Esophagus squamous epithelium (tissue), 5 donors: ENCODE results near the gene PNPO. TPM values are rescaled to one million over a fixed set of nuclear protein-coding genes. Genes with fewer than 3 reads are reported as not detected.
"Not testable (repeated sequence)": the region's sequence is repeated elsewhere in the genome, so short reads cannot be mapped to it uniquely, and the experiment has no call there.

ENCODE experiments used
- DNase-seq: peaks from one replicate; lab custom pipeline; 2025; lab: John Stamatoyannopoulos, UW
- H3K27ac ChIP-seq, 4 donors: fragments of 200-600 bp; sonication (generic); one replicate each; pipeline ENCODE4 v1.5.1; 2016 to 2019; ENCODE audit warnings: mild to moderate bottlenecking in 1 of 4
- H3K27me3 ChIP-seq, 4 donors: fragments of 200-600 bp; sonication (generic); 1 replicate in 3 of 4; 2 replicates in 1 of 4; pipeline versions ENCODE4 v1.5.1 to v1.6.0; 2017 to 2021; ENCODE audit warnings: antibody characterized with exemption in 1 of 4
- H3K36me3 ChIP-seq, 3 donors: fragments of 200-600 bp; sonication (generic); one replicate each; pipeline ENCODE4 v1.5.1; 2016 to 2019
- H3K4me1 ChIP-seq, 3 donors: fragments of 200-600 bp; sonication (generic); one replicate each; pipeline ENCODE4 v1.5.1; 2017 to 2019
- H3K4me3 ChIP-seq, 4 donors: fragments of 200-600 bp; sonication (generic); 1 replicate in 3 of 4; 2 replicates in 1 of 4; pipeline ENCODE4 v1.5.1; 2016 to 2019; ENCODE audit warnings: mild to moderate bottlenecking in 2 of 4, moderate library complexity in 1 of 4
- H3K9me3 ChIP-seq, 3 donors: fragments of 200-600 bp; sonication (generic); one replicate each; pipeline ENCODE4 v1.5.1; 2016 to 2019
- POLR2A ChIP-seq, 4 donors: fragments of 450-650 bp; IDR thresholded peaks; one replicate each; pipeline ENCODE4 v1.6.1; 2017; ENCODE audit warnings: antibody characterized with exemption in 4 of 4, mild to moderate bottlenecking in 4 of 4, moderate library complexity in 3 of 4
- WGBS, 2 donors: methylation state at CpG; one replicate each; pipeline ENCODE4 v1.1.5; 2018; 5-methylcytosine and 5-hydroxymethylcytosine counted together
- intact Hi-C: fragments of 100-400 bp; cut with DNase I; formaldehyde crosslinking; loops from one replicate; pipeline ENCODE4 v1.15.0; 2022
- total RNA-seq, 4 donors: library from RNA; depleted of rRNA; stranded (reverse); fragments of >200 nt; gene quantifications; one replicate each; pipeline ENCODE4 v1.1.0, GENCODE V29; 2016
- TF ChIP-seq, protein P1 (sequence below), 6 experiments: fragments of 450-650 bp in 4 of 6; fragments of 200-600 bp in 2 of 6; sonication (generic) in 2 of 6; IDR thresholded peaks; one replicate each; pipeline ENCODE4 v1.5.1; 2016 to 2019; ENCODE audit warnings: antibody characterized with exemption in 6 of 6, mild to moderate bottlenecking in 4 of 6, moderate library complexity in 4 of 6
- donor health status: DM: yes; HTN: yes; CAD: no.

The PNPO gene
- total RNA-seq, 4 donors from 2014 or later = 25.6 to 38.6 (median 34.2) TPM

DNA sequence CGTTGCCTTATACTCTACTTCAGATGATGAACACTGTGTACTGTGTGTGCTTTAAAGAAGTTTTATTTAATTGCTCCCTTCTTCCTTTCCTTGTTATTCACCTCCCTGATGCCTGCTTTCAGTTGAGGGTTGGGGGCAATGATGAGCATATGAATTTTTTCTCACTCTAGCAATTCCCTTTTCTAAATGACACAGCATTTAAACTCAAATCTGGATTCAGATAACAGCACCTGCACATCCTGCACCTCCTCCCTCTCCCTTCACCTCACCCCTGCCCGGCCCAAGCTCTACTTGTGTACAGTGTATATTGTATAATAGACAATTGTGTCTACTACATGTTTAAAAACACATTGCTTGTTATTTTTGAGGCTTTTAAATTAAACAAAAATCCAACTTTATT is 13.0 kb upstream of the PNPO start:
- H3K27ac ChIP-seq = no peak overlapping the region
- no peaks in the 10 kb centered on the region for H3K4me1 ChIP-seq
- no peak for TF ChIP-seq POLR2A (IDR thresholded peaks at IDR 0.05)
- TF ChIP-seq, protein P1, sequence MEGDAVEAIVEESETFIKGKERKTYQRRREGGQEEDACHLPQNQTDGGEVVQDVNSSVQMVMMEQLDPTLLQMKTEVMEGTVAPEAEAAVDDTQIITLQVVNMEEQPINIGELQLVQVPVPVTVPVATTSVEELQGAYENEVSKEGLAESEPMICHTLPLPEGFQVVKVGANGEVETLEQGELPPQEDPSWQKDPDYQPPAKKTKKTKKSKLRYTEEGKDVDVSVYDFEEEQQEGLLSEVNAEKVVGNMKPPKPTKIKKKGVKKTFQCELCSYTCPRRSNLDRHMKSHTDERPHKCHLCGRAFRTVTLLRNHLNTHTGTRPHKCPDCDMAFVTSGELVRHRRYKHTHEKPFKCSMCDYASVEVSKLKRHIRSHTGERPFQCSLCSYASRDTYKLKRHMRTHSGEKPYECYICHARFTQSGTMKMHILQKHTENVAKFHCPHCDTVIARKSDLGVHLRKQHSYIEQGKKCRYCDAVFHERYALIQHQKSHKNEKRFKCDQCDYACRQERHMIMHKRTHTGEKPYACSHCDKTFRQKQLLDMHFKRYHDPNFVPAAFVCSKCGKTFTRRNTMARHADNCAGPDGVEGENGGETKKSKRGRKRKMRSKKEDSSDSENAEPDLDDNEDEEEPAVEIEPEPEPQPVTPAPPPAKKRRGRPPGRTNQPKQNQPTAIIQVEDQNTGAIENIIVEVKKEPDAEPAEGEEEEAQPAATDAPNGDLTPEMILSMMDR (IDR thresholded peaks at IDR 0.05) = no peak
- WGBS, 2 donors = 64 to 74% methylated on average over 2 of the region's 2 CpGs
- H3K9me3 ChIP-seq = no peaks in the 10 kb centered on the region
- no peaks in the 10 kb centered on the region for H3K27me3 ChIP-seq
- H3K36me3 ChIP-seq = peaks cover 9 to 73% (median 16%) of the 10 kb centered on the region in 3 donors
- H3K4me3 ChIP-seq = no peak overlapping the region
- intact Hi-C loops = no loop called here
- DNase-seq = no peak

DNA sequence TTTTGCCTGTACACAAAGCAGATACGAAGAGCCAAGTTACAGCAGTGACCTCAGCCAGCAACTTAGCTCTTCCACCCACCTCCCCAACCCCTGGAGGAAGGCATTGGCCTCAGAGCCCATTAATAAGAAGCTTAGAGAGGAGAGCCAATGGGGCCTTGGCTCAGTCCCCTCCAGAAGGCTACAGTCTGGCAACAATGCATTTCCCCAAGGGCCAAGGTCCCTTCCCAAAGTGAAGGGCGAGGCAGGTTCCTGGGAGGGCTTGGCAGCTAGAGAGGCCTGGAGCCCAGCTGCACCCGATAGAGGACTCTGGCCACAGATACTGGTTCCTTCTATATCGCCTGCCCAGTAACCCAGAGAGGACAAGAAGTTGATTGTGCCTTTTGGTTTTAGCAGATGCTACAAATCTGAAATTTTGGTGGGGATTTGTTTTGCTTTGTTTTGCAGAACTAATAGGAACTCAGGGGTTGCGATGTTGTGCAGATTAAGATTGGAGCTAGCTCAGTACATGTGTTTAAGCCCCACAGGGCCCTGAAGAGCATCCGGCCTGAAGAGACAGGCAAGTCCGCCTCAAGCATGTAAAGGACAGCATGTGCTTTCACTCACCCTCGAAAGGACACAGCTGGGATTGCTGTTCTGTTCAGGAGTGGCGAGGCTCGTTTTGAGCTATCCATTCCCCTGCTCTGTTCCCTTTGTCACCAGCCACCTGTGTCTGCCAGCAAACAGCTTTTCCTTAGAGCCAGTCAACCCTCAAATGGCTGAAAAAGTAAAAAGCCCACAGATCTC is 12.0 kb upstream of the PNPO start:
- 76% methylated on average over 8 of the region's 10 CpGs for WGBS, 2 donors
- Histone ChIP-seq H3K4me1 (no peaks in the 10 kb centered on the region), H3K27me3 (no peaks in the 10 kb centered on the region), H3K36me3 (peaks cover 9 to 63% (median 14%) of the 10 kb centered on the region in 3 donors), H3K4me3 (no peak overlapping the region), H3K9me3 (no peaks in the 10 kb centered on the region), H3K27ac (no peak overlapping the region)
- TF ChIP-seq, protein P1 (IDR thresholded peaks at IDR 0.05) = no peak
- TF ChIP-seq POLR2A (IDR thresholded peaks at IDR 0.05) = no peak
- no peak for DNase-seq
- intact Hi-C loops = no loop called here

DNA sequence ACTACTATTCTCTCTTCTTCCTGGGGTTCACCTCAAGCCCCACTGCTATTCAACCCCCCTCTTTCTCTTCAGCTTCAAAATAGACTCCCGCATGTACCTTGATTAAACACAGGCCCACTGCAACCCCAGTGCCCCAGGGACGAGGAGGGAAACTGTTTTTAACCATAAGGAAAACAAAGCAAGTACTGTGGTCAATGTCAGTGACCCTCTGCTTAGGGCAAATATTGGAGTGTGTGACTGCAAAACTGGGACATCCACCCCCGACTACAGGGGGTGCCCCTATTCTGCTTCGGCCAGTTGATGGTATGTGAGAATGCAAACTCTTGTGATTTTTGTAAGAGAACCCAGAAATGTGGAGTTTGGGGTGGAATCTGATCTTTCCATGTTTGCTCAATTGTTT is 9.5 kb upstream of the PNPO start:
- 74 to 77% methylated on average over 3 to 4 of the region's 4 CpGs for WGBS, 2 donors
- intact Hi-C loops = no loop called here
- DNase-seq = no peak
- Histone ChIP-seq H3K36me3 (peaks cover 0 to 38% (median 5%) of the 10 kb centered on the region in 3 donors), H3K27ac (no peak overlapping the region), H3K27me3 (no peaks in the 10 kb centered on the region), H3K4me3 (no peak overlapping the region), H3K4me1 (no peaks in the 10 kb centered on the region), H3K9me3 (no peaks in the 10 kb centered on the region)
- TF ChIP-seq, protein P1 (IDR thresholded peaks at IDR 0.05) = no peak
- TF ChIP-seq POLR2A (IDR thresholded peaks at IDR 0.05) = no peak

DNA sequence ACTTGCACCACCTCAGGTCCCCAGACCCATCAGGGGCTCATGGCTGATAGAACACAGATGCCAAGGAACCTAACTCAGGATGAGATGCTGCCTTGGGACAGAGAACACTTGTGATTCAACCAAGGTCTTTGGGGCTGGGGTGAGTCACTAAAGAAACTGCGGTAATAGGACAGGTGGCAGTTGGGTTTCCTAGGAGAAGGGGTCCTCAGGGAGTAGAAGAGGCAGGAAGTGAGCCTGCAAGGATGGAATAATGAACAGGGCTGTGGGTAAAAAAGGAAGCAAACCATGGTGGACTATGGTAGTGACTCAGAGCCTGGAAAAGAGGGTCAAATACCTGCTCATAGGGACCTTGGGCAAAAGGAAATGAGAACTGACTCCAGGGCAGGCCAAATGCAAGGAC is 6.5 kb upstream of the PNPO start:
- H3K4me3 ChIP-seq = no peak overlapping the region
- intact Hi-C loops = no loop called here
- TF ChIP-seq, protein P1 (IDR thresholded peaks at IDR 0.05) = no peak
- TF ChIP-seq POLR2A (IDR thresholded peaks at IDR 0.05) = no peak
- no peak for DNase-seq
- H3K9me3 ChIP-seq = no peaks in the 10 kb centered on the region
- no peaks in the 10 kb centered on the region for H3K4me1 ChIP-seq
- H3K36me3 ChIP-seq = peaks cover 0 to 8% (median 0%) of the 10 kb centered on the region in 3 donors
- WGBS, 2 donors = 89 to 100% methylated on average over 1 of the region's 1 CpG
- no peaks in the 10 kb centered on the region for H3K27me3 ChIP-seq
- no peak overlapping the region for H3K27ac ChIP-seq

DNA sequence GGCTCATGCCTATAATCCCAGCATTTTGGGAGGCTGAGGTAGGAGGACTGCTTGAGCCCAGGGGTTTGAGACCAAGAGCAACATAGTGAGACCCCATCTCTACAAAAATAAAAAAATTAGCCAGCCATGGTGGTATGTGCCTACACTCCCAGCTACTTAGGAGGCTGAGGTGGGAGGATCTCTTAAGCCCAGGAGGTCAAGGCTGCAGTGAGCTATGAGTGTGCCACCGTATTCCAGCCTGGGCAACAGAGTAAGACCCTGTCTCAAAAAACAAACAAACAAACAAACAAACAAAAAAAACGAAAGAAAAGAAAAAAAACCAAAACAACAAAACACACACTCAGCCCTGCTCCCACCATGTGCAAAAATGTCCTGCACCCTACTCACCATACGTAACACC is 5.9 kb upstream of the PNPO start:
- WGBS, 2 donors = 77 to 81% methylated on average over 3 of the region's 3 CpGs
- H3K27me3 ChIP-seq, H3K36me3 ChIP-seq, intact Hi-C loops, H3K9me3 ChIP-seq, H3K4me3 ChIP-seq, DNase-seq, H3K27ac ChIP-seq, H3K4me1 ChIP-seq: not testable (repeated sequence)
